Endothelial cell of umbilical vein (primary cell): Measurements from ENCODE around the gene PDE4C.

ENCODE experiments used
- EZH2 ChIP-seq: IDR thresholded peaks from 2 replicates; pipeline ENCODE4 v1.6.1; 2012; ENCODE audit warnings: borderline replicate concordance, low read depth, mild to moderate bottlenecking, moderate library complexity, low read length, inconsistent platforms; ENCODE audit not compliant: severe bottlenecking
- TF ChIP-seq, protein P1 (sequence below), 2 donors: IDR thresholded peaks; 1 replicate in 1 of 2; 2 replicates in 1 of 2; pipeline ENCODE4 v1.5.1; 2011; ENCODE audit warnings: low read length in 2 of 2, mild to moderate bottlenecking in 2 of 2, moderate library complexity in 2 of 2, control low read depth in 1 of 2, inconsistent platforms in 1 of 2, low read depth in 1 of 2; ENCODE audit not compliant: insufficient read depth in 1 of 2; ENCODE audit errors: extremely low read depth in 1 of 2

DNA sequence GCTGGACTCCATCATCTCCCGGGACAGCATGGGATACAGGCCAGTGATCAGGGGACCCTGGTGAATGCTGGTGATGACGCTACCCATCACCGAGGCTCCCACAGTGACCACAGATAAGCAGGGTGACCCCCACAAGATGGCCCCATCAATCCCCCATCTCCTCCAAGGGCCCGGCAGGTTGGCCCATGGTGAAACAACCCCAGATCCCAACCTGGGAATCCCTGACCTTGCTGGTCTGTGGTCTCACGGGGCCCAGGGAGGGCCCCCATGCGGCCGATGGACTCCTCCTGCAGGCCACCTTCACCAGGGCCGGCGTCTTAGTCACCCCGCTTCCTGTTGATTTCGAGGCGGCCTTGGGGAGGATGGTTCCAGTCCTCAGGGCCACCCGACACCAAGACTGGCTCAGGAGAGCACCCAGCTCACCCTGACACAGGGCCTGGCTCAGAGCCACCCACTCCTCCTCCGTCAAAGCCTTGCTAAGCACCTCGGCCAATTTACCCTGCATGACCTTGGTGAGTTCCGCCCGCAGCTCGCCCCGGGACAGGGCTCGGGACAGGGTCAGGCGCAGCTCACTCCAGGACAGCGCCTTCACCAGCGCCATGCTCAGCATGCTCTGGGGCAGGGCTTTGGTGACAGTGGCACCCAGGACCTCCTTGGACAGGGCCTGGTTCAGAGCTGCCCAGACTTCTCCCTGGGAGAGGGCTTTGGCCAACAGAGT is 38.1 kb upstream of the PDE4C start:
- TF ChIP-seq EZH2, result no peak
- TF ChIP-seq, protein P1, sequence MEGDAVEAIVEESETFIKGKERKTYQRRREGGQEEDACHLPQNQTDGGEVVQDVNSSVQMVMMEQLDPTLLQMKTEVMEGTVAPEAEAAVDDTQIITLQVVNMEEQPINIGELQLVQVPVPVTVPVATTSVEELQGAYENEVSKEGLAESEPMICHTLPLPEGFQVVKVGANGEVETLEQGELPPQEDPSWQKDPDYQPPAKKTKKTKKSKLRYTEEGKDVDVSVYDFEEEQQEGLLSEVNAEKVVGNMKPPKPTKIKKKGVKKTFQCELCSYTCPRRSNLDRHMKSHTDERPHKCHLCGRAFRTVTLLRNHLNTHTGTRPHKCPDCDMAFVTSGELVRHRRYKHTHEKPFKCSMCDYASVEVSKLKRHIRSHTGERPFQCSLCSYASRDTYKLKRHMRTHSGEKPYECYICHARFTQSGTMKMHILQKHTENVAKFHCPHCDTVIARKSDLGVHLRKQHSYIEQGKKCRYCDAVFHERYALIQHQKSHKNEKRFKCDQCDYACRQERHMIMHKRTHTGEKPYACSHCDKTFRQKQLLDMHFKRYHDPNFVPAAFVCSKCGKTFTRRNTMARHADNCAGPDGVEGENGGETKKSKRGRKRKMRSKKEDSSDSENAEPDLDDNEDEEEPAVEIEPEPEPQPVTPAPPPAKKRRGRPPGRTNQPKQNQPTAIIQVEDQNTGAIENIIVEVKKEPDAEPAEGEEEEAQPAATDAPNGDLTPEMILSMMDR (IDR thresholded peaks at IDR 0.05; ENCODE audit: extremely low read depth in 1 of 2, insufficient read depth in 1 of 2, low read depth in 1 of 2, low read length in 2 of 2), result no peak
